T-helper 2 cell treated with Interferon-gamma antibody and Interleukin-4, amounts not matched to agents 5 μg/mL and 100 μg/mL, for 36 hours (primary cell): Measurements from ENCODE around the gene ZNF618.
A peak's percentile ranks its signal among the peaks of the same experiment; 100 is the strongest.

Source experiments
- DNase-seq: peaks from one replicate; pipeline ENCODE4 v3.0.0; 2021; ENCODE audit warnings: low spot score
- H3K27ac Mint-ChIP-seq: one replicate; pipeline ENCODE4 v1.8.0; 2021; ENCODE audit warnings: mild to moderate bottlenecking, mixed read lengths
- H3K27me3 Mint-ChIP-seq: one replicate; pipeline ENCODE4 v1.8.0; 2021; ENCODE audit warnings: low read depth, mixed read lengths
- H3K36me3 Mint-ChIP-seq: one replicate; pipeline ENCODE4 v1.8.0; 2021; ENCODE audit warnings: low read depth, mixed read lengths
- H3K4me1 Mint-ChIP-seq: one replicate; pipeline ENCODE4 v1.8.0; 2021; ENCODE audit warnings: low read depth, mixed read lengths
- H3K4me3 Mint-ChIP-seq: one replicate; pipeline ENCODE4 v1.8.0; 2022; ENCODE audit warnings: mild to moderate bottlenecking, moderate library complexity, mixed read lengths
- H3K9me3 Mint-ChIP-seq: one replicate; pipeline ENCODE4 v1.8.0; 2021; ENCODE audit warnings: mixed read lengths

ZNF618 gene

DNA sequence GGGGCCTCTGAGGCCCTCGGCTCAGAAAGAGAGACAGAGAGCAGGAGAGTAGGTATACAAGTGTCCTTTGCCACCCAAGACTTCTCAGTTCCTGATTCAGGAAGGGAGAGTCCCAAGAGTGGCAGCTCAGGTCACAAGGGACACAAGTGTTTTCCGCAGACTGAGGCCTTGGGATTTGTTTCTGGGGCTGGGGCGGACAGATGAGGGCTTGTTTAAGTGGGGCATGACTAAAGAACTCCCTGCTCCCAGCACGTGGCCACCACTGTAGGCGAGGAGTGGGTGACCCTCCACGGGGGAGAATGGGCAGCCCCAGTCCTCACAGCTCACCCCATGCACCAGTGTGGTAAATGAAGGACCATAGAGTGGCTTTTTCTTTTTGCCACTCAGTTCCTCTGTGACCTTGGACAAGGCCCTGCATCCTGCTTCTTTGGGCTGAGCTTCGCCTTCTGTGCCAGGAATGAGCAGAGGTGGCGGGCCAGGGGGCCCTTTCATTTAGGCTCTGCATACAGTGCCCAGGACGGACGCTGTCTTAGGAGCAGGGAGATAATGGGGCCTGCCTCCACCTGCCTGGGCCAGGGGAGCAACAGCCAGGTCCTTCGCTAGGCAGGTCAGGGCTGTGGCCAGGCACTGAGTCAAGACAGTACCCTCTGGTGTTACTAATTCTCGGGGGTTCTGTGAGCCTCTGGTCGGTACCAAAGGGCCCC lies 151.2 kb downstream of the ZNF618 start:
- Mint-ChIP-seq H3K9me3 (peaks cover 27% of the 10 kb centered on the region), H3K4me1 (no peaks in the 10 kb centered on the region), H3K4me3 (no peak overlapping the region), H3K27me3 (peaks cover 3% of the 10 kb centered on the region), H3K27ac (no peak overlapping the region), H3K36me3 (peaks cover 2% of the 10 kb centered on the region)
- no peak for DNase-seq

DNA sequence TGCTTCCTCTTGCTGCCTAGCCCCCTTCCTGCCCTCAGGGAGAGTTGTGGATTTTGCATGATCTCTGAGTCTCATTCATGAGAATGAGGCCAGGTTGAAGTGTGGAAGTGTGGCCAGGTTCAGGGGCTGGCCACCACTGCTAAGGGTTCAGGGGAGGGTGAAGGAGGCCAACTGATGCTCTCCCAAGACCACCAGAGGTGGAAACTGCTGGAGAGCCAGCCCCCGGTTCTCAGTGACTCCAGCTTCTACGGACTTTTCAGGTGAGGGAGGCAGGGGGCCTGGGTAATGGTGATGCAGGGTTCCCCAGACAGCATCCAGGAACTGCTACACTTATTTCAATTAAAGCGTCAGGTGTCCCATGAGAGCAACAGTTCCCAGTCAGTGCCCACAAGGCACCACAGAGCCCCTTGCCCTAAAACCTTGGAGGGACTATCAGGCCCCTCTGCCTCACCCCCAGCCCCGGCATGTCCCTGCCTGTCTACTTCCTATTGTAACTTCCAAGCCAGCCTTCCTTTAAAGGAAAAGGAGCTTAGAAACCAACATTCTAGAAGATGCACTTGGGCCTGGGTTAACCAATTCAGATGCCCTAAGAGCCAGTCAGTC lies 151.9 kb downstream of the ZNF618 start:
- Mint-ChIP-seq H3K27me3 (peaks cover 3% of the 10 kb centered on the region), H3K9me3 (peaks cover 20% of the 10 kb centered on the region), H3K36me3 (peaks cover 2% of the 10 kb centered on the region), H3K4me1 (no peaks in the 10 kb centered on the region), H3K27ac (no peak overlapping the region), H3K4me3 (no peak overlapping the region)
- no peak for DNase-seq

- DNase-seq: no peak
- H3K27ac Mint-ChIP-seq: no peak overlapping the region
- H3K9me3 Mint-ChIP-seq: peaks cover 14% of the 10 kb centered on the region
- H3K36me3 Mint-ChIP-seq: peaks cover 2% of the 10 kb centered on the region
- H3K27me3 Mint-ChIP-seq: peaks cover 3% of the 10 kb centered on the region
- H3K4me3 Mint-ChIP-seq: no peak overlapping the region
- H3K4me1 Mint-ChIP-seq: no peaks in the 10 kb centered on the region
Observed at GRCh38 chr9:114028646-114029045, 152.5 kb downstream of the ZNF618 start.

- H3K4me1 Mint-ChIP-seq: no peaks in the 10 kb centered on the region
- DNase-seq: no peak
Observed at GRCh38 chr9:114029311-114030170, 153.4 kb downstream of the ZNF618 start.

DNA sequence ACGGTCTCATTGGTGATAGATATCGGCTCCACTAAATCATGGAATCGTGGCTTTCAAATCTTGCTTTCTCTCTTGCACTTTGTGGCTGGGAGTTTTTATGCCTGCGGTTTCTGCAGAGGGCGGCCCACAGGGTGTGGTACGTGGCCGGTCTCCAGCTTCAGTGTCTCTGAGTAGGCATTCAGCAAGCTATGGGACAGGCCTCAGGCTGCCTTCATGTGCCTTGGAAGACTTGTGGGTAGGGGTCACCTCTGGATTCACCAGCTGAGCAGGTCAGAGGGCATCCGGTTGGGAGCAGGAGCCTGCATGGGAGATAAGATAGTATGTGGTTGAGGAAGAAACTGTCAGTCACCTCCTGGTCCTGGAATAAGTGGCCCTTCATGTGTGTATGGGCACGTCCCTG lies 154.3 kb downstream of the ZNF618 start:
- Mint-ChIP-seq H3K4me3 (no peak overlapping the region), H3K27me3 (no peaks in the 10 kb centered on the region), H3K36me3 (no peaks in the 10 kb centered on the region), H3K27ac (no peak overlapping the region), H3K4me1 (no peaks in the 10 kb centered on the region), H3K9me3 (no peaks in the 10 kb centered on the region)
- DNase-seq: peak; percentile 1

More at GRCh38 chr9:114029311-114030170, 153.4 kb downstream of the ZNF618 start:
- H3K36me3 Mint-ChIP-seq: no peaks in the 10 kb centered on the region
- no peak overlapping the region for H3K27ac Mint-ChIP-seq
- peaks cover 6% of the 10 kb centered on the region for H3K9me3 Mint-ChIP-seq
- peaks cover 3% of the 10 kb centered on the region for H3K27me3 Mint-ChIP-seq
- no peak overlapping the region for H3K4me3 Mint-ChIP-seq

GRCh38 chr9:114031037-114031630 lies 155.0 kb downstream of the ZNF618 start:
- no peak overlapping the region for H3K4me3 Mint-ChIP-seq
- H3K36me3 Mint-ChIP-seq: no peaks in the 10 kb centered on the region
- no peak overlapping the region for H3K27ac Mint-ChIP-seq
- no peak for DNase-seq
- no peaks in the 10 kb centered on the region for H3K9me3 Mint-ChIP-seq
- H3K4me1 Mint-ChIP-seq: no peaks in the 10 kb centered on the region
- H3K27me3 Mint-ChIP-seq: no peaks in the 10 kb centered on the region

- no peaks in the 10 kb centered on the region for H3K4me1 Mint-ChIP-seq
Observed at GRCh38 chr9:114031948-114032840, 156.1 kb downstream of the ZNF618 start.

GRCh38 chr9:114033397-114034103 lies 157.4 kb downstream of the ZNF618 start:
- Mint-ChIP-seq H3K27ac (no peak overlapping the region), H3K4me3 (no peak overlapping the region), H3K27me3 (no peaks in the 10 kb centered on the region), H3K4me1 (no peaks in the 10 kb centered on the region), H3K9me3 (no peaks in the 10 kb centered on the region), H3K36me3 (no peaks in the 10 kb centered on the region)
- peak; percentile 2 for DNase-seq

More at GRCh38 chr9:114031948-114032840, 156.1 kb downstream of the ZNF618 start:
- Mint-ChIP-seq H3K36me3 (no peaks in the 10 kb centered on the region), H3K4me3 (no peak overlapping the region), H3K27ac (no peak overlapping the region), H3K9me3 (no peaks in the 10 kb centered on the region), H3K27me3 (no peaks in the 10 kb centered on the region)
- DNase-seq: peak; percentile 3

- no peak overlapping the region for H3K27ac Mint-ChIP-seq
Observed at GRCh38 chr9:114034196-114034595, 158.1 kb downstream of the ZNF618 start.

DNA sequence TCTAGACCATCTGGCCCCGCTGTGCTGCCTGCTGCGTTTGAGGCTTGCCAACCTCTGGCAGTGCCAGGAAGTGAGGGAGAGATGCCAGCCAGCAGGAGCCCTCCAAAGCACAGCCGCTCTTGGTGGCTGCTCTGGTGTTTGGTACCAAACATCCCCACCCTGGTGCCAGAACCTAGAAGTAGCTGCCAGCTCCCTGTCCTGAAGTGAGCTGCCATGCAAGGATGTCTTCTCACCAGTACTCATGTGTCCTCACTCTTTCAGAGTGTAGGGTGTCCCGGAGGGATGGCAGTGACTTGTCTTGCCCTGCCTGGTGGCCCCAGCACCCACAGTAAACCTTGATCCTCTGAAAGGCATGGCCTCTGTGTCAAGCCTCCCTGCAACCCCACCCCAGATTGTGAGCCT lies 158.6 kb downstream of the ZNF618 start:
- H3K27me3 Mint-ChIP-seq: no peaks in the 10 kb centered on the region
- H3K4me1 Mint-ChIP-seq: no peaks in the 10 kb centered on the region
- H3K27ac Mint-ChIP-seq: no peak overlapping the region
- no peaks in the 10 kb centered on the region for H3K9me3 Mint-ChIP-seq
- DNase-seq: no peak
- no peaks in the 10 kb centered on the region for H3K36me3 Mint-ChIP-seq
- no peak overlapping the region for H3K4me3 Mint-ChIP-seq

More at GRCh38 chr9:114034196-114034595, 158.1 kb downstream of the ZNF618 start:
- no peak overlapping the region for H3K4me3 Mint-ChIP-seq
- DNase-seq: no peak
- no peaks in the 10 kb centered on the region for H3K9me3 Mint-ChIP-seq
- no peaks in the 10 kb centered on the region for H3K36me3 Mint-ChIP-seq
- H3K4me1 Mint-ChIP-seq: no peaks in the 10 kb centered on the region
- no peaks in the 10 kb centered on the region for H3K27me3 Mint-ChIP-seq

DNA sequence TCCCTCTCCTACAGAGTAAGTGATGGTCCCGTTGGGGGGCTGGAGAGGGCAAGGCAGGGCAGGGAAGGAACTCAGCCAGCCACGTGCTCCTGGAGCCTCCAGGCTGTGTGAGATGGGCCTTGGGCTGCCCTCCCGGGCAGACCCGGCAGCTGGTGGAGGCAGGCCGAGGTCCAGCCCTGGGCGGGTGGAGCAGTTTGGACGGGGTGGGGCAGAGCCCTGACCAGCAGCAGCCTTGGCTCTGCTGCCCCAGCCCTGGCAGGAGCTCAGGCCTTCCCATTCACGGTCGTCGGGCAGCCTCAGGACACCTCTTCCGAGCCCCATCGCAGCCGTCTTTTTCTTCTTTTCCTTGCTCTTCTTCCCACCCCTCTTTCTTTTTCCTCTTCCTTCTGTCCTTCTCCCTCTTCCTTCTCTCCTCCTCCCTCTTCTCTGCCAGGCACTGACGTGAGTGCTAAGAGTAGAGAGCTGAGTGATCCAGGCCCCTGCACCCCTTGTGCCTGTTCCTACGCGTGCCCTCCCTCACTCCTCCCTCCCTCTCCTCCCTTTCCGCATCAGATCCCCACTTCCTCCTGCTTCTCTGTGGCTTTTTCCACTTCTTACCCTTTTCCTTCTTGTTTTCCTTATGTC lies 159.2 kb downstream of the ZNF618 start:
- no peak for DNase-seq
- H3K36me3 Mint-ChIP-seq: no peaks in the 10 kb centered on the region

More for the DNA sequence above, 159.2 kb downstream of the ZNF618 start:
- Mint-ChIP-seq H3K9me3 (no peaks in the 10 kb centered on the region), H3K4me3 (no peak overlapping the region), H3K27me3 (no peaks in the 10 kb centered on the region), H3K4me1 (no peaks in the 10 kb centered on the region), H3K27ac (no peak overlapping the region)
